ENCODE measurements around the gene MAPK11. TPM values are rescaled to one million over a fixed set of nuclear protein-coding genes. Genes with fewer than 3 reads are reported as not detected.
A peak's percentile ranks its signal among the peaks of the same experiment; 100 is the strongest.

MAPK11 gene
- total and polyA plus RNA-seq, 7 donors, result 0.23 to 7.3 (median 2.9) TPM

GRCh38 chr22:50215297-50216054 is 54.7 kb downstream of the MAPK11 start:
- Histone ChIP-seq H3K36me3 (peaks cover 43 to 92% (median 60%) of the 10 kb centered on the region in 4 donors), H3K9me3 (no peaks in the 10 kb centered on the region), H3K4me3 (no peak overlapping the region), H3K27ac (no peak overlapping the region), H3K4me1 (peaks cover 0 to 14% (median 8%) of the 10 kb centered on the region in 4 donors), H3K27me3 (no peaks in the 10 kb centered on the region)
- 68 to 85% methylated on average over 17 of the region's 17 CpGs for WGBS, 2 donors
- TF ChIP-seq CTCF (IDR thresholded peaks at IDR 0.05), result no peak
- no peak for TF ChIP-seq EP300 (IDR thresholded peaks at IDR 0.05)
- TF ChIP-seq POLR2A (IDR thresholded peaks at IDR 0.05), result no peak
- TF ChIP-seq POLR2AphosphoS5 (IDR thresholded peaks at IDR 0.05), result no peak
- intact Hi-C loops (cut with DNase I), result no loop called here
- peak; percentile 57 for DNase-seq

Other genes starting within 250 kb of the MAPK11 start
- not detected for gene TTLL8, start 212.1 kb downstream of the MAPK11 start, total RNA-seq
- gene TTLL8, start 212.1 kb downstream of the MAPK11 start, polyA plus RNA-seq, result not detected
- gene MLC1, start 185.0 kb downstream of the MAPK11 start, total RNA-seq, result under 1 TPM in 2 of 4 donors, not detected in 2; 0.14 to 0.16 TPM
- under 1 TPM in 1 of 3 donors, not detected in 2; 0.23 TPM for gene MLC1, start 185.0 kb downstream of the MAPK11 start, polyA plus RNA-seq
- gene MOV10L1, start 180.4 kb downstream of the MAPK11 start, total RNA-seq, result 1 to 10 TPM in 3 of 4 donors, under 1 TPM in 1; 0.82 to 5.6 (median 2.6) TPM
- under 1 TPM in 1 of 3 donors, not detected in 2; 0.47 TPM for gene MOV10L1, start 180.4 kb downstream of the MAPK11 start, polyA plus RNA-seq
- 1 to 10 TPM in 1 of 4 donors, under 1 TPM in 2, not detected in 1; 0.27 to 3.0 (median 0.36) TPM for gene PANX2, start 99.6 kb downstream of the MAPK11 start, total RNA-seq
- gene PANX2, start 99.6 kb downstream of the MAPK11 start, polyA plus RNA-seq, result under 1 TPM in 2 of 3 donors, not detected in 1; 0.17 to 0.60 TPM
- 10 to 100 TPM; 14.2 to 21.4 (median 18.2) TPM for gene TRABD, start 84.5 kb downstream of the MAPK11 start, total RNA-seq
- 10 to 100 TPM; 24.6 to 88.1 (median 31.7) TPM for gene TRABD, start 84.5 kb downstream of the MAPK11 start, polyA plus RNA-seq
- 10 to 100 TPM; 17.5 to 30.2 (median 22.3) TPM for gene SELENOO, start 69.4 kb downstream of the MAPK11 start, total RNA-seq
- 10 to 100 TPM; 10.2 to 26.5 (median 15.7) TPM for gene SELENOO, start 69.4 kb downstream of the MAPK11 start, polyA plus RNA-seq
- gene TUBGCP6, start 25.4 kb downstream of the MAPK11 start, total RNA-seq, result 10 to 100 TPM; 23.5 to 67.0 (median 28.2) TPM
- 10 to 100 TPM in 1 of 3 donors, 1 to 10 TPM in 2; 4.6 to 33.4 (median 4.8) TPM for gene TUBGCP6, start 25.4 kb downstream of the MAPK11 start, polyA plus RNA-seq
- 10 to 100 TPM in 3 of 4 donors, 1 to 10 TPM in 1; 7.2 to 47.4 (median 14.9) TPM for gene HDAC10, start 19.1 kb downstream of the MAPK11 start, total RNA-seq
- gene HDAC10, start 19.1 kb downstream of the MAPK11 start, polyA plus RNA-seq, result 10 to 100 TPM in 2 of 3 donors, 1 to 10 TPM in 1; 8.8 to 45.9 (median 12.0) TPM
- gene MAPK12, start 8.7 kb downstream of the MAPK11 start, total RNA-seq, result 1 to 10 TPM; 2.5 to 10.0 (median 6.7) TPM
- 1 to 10 TPM in 2 of 3 donors, under 1 TPM in 1; 0.60 to 6.0 (median 2.1) TPM for gene MAPK12, start 8.7 kb downstream of the MAPK11 start, polyA plus RNA-seq
- 100 to 1,000 TPM in 1 of 4 donors, 10 to 100 TPM in 3; 60.4 to 150 (median 68.7) TPM for gene PLXNB2, start 37.3 kb upstream of the MAPK11 start, total RNA-seq
- gene PLXNB2, start 37.3 kb upstream of the MAPK11 start, polyA plus RNA-seq, result 100 to 1,000 TPM in 1 of 3 donors, 10 to 100 TPM in 2; 18.6 to 142 (median 35.8) TPM
- gene DENND6B, start 56.6 kb upstream of the MAPK11 start, total RNA-seq, result 1 to 10 TPM; 2.1 to 7.2 (median 2.8) TPM
- 1 to 10 TPM in 2 of 3 donors, under 1 TPM in 1; 0.69 to 4.4 (median 1.2) TPM for gene DENND6B, start 56.6 kb upstream of the MAPK11 start, polyA plus RNA-seq
- gene PPP6R2, start 72.9 kb upstream of the MAPK11 start, total RNA-seq, result 10 to 100 TPM; 29.0 to 64.5 (median 43.9) TPM
- 10 to 100 TPM; 15.0 to 57.5 (median 22.4) TPM for gene PPP6R2, start 72.9 kb upstream of the MAPK11 start, polyA plus RNA-seq
- gene SBF1, start 204.7 kb upstream of the MAPK11 start, total RNA-seq, result 10 to 100 TPM; 23.2 to 53.7 (median 32.3) TPM
- 10 to 100 TPM; 13.8 to 67.3 (median 17.3) TPM for gene SBF1, start 204.7 kb upstream of the MAPK11 start, polyA plus RNA-seq
- not detected for gene ADM2, start 211.2 kb upstream of the MAPK11 start, total RNA-seq
- gene ADM2, start 211.2 kb upstream of the MAPK11 start, polyA plus RNA-seq, result 1 to 10 TPM; 1.2 to 8.6 (median 3.2) TPM
- gene MIOX, start 216.5 kb upstream of the MAPK11 start, total RNA-seq, result not detected
- under 1 TPM in 1 of 3 donors, not detected in 2; 0.20 TPM for gene MIOX, start 216.5 kb upstream of the MAPK11 start, polyA plus RNA-seq
- 10 to 100 TPM; 24.8 to 52.5 (median 45.3) TPM for gene LMF2, start 237.3 kb upstream of the MAPK11 start, total RNA-seq
- gene LMF2, start 237.3 kb upstream of the MAPK11 start, polyA plus RNA-seq, result 10 to 100 TPM in 2 of 3 donors, 1 to 10 TPM in 1; 7.2 to 61.1 (median 11.3) TPM
- 10 to 100 TPM; 30.7 to 54.0 (median 35.6) TPM for gene NCAPH2, start 237.8 kb upstream of the MAPK11 start, total RNA-seq
- gene NCAPH2, start 237.8 kb upstream of the MAPK11 start, polyA plus RNA-seq, result 10 to 100 TPM; 20.3 to 45.3 (median 22.2) TPM

Data from sigmoid colon (tissue), 7 donors.